ENCODE results near the gene RIOK3.
"Not testable (repeated sequence)": the region's sequence is repeated elsewhere in the genome, so short reads cannot be mapped to it uniquely, and the experiment has no call there.

RIOK3 gene

GRCh38 chr18:23452347-23452727, 750 bp upstream of the RIOK3 start:
- no peak for DNase-seq

- no peak for DNase-seq
Measured at GRCh38 chr18:23453680-23454058, 582 bp downstream of the RIOK3 start.

- DNase-seq, result no peak
Measured at GRCh38 chr18:23456835-23457234, 3.7 kb downstream of the RIOK3 start.

GRCh38 chr18:23458830-23459529, 5.9 kb downstream of the RIOK3 start:
- no peak for DNase-seq

- no peak for DNase-seq
Measured at GRCh38 chr18:23459530-23459921, 6.4 kb downstream of the RIOK3 start.

GRCh38 chr18:23460285-23461273, 7.5 kb downstream of the RIOK3 start:
- no peak for DNase-seq

GRCh38 chr18:23462876-23463275, 9.8 kb downstream of the RIOK3 start:
- DNase-seq, result no peak

- peak; percentile 40 for DNase-seq
Measured at GRCh38 chr18:23468753-23469459, 15.8 kb downstream of the RIOK3 start.

- DNase-seq, result no peak
Measured at GRCh38 chr18:23470620-23471387, 17.7 kb downstream of the RIOK3 start.

GRCh38 chr18:23471486-23471885, 18.4 kb downstream of the RIOK3 start:
- DNase-seq, result no peak

- no peak for DNase-seq
Measured at GRCh38 chr18:23479829-23480505, 26.9 kb downstream of the RIOK3 start.

GRCh38 chr18:23484561-23485182, 31.6 kb downstream of the RIOK3 start:
- DNase-seq, result no peak

- DNase-seq, result no peak
Measured at GRCh38 chr18:23485386-23485785, 32.3 kb downstream of the RIOK3 start.

GRCh38 chr18:23487738-23488570, 34.9 kb downstream of the RIOK3 start:
- no peak for DNase-seq

- DNase-seq, result not testable (repeated sequence)
Measured at GRCh38 chr18:23489586-23489985, 36.5 kb downstream of the RIOK3 start.

- no peak for DNase-seq
Measured at GRCh38 chr18:23493654-23494053, 40.6 kb downstream of the RIOK3 start.

GRCh38 chr18:23494992-23495391, 41.9 kb downstream of the RIOK3 start:
- DNase-seq, result no peak

- no peak for DNase-seq
Measured at GRCh38 chr18:23495723-23496440, 42.8 kb downstream of the RIOK3 start.

GRCh38 chr18:23498117-23498516, 45.0 kb downstream of the RIOK3 start:
- no peak for DNase-seq

GRCh38 chr18:23498877-23499276, 45.8 kb downstream of the RIOK3 start:
- peak; percentile 58 for DNase-seq
